Caco-2 (cell line): ENCODE results near the gene NBAS. TPM values are rescaled to one million over a fixed set of nuclear protein-coding genes. Genes with fewer than 3 reads are reported as not detected.

Experiments used
- BruUV-seq: library from RNA; stranded (reverse); fragments of 400-500 nt; replicated peaks from 2 replicates; lab custom pipeline; 2021; lab: Mats Ljungman, UMichigan
- CTCF ChIA-PET: fragments of 300-600 bp; sonication (Branson Sonifier 250); formaldehyde crosslinking; loops from one replicate; lab custom pipeline; 2022; ENCODE audit warnings: antibody characterized with exemption; lab: Charles Lee
- POLR2A ChIA-PET: fragments of 300-600 bp; sonication (Branson Sonifier 250); formaldehyde crosslinking; loops from one replicate; lab custom pipeline; 2022; ENCODE audit warnings: antibody characterized with exemption; lab: Charles Lee
- DNase-seq, 2 experiments: peaks; one replicate each; pipeline versions ENCODE4 v3.0.0 to v3.0.0-alpha.2; 2020 to 2022
- H3K27me3 ChIP-seq: replicated peaks from 2 replicates; pipeline ENCODE4 v1.6.0; 2011; ENCODE audit warnings: low read length; ENCODE audit not compliant: control insufficient read depth, insufficient read depth
- H3K36me3 ChIP-seq: 2 replicates; pipeline ENCODE4 v1.5.1; 2011; ENCODE audit warnings: low read length; ENCODE audit not compliant: control insufficient read depth, insufficient read depth
- H3K4me1 ChIP-seq: fragments of 250-450 bp; sonication (Bioruptor Pico); 2 replicates; pipeline ENCODE4 v1.5.1; 2020; ENCODE audit warnings: mild to moderate bottlenecking
- H3K4me3 ChIP-seq: 2 replicates; pipeline ENCODE4 v1.5.1; 2011; ENCODE audit warnings: low read depth, mild to moderate bottlenecking, control low read depth, low read length
- H3K9me3 ChIP-seq: fragments of 250-450 bp; sonication (Bioruptor Pico); 2 replicates; pipeline ENCODE4 v1.5.1; 2020; ENCODE audit warnings: mild to moderate bottlenecking, moderate library complexity
- H3K27ac Mint-ChIP-seq: one replicate; pipeline ENCODE4 v1.8.0; 2022; ENCODE audit warnings: mixed read lengths; ENCODE audit not compliant: unreplicated experiment
- H3K27me3 Mint-ChIP-seq: one replicate; pipeline ENCODE4 v1.8.0; 2022; ENCODE audit warnings: mixed read lengths; ENCODE audit not compliant: insufficient read depth, unreplicated experiment
- H3K36me3 Mint-ChIP-seq: one replicate; pipeline ENCODE4 v1.8.0; 2022; ENCODE audit warnings: mild to moderate bottlenecking, mixed read lengths; ENCODE audit not compliant: insufficient read depth, unreplicated experiment
- H3K4me1 Mint-ChIP-seq: one replicate; pipeline ENCODE4 v1.8.0; 2022; ENCODE audit warnings: low read depth, mixed read lengths; ENCODE audit not compliant: unreplicated experiment
- H3K4me3 Mint-ChIP-seq: one replicate; pipeline ENCODE4 v1.8.0; 2022; ENCODE audit warnings: mild to moderate bottlenecking, moderate library complexity, mixed read lengths; ENCODE audit not compliant: unreplicated experiment
- H3K9me3 Mint-ChIP-seq: one replicate; pipeline ENCODE4 v1.8.0; 2022; ENCODE audit warnings: mixed read lengths; ENCODE audit not compliant: unreplicated experiment
- intact Hi-C: fragments of 100-400 bp; cut with micrococcal nuclease; formaldehyde crosslinking; loops from one replicate; pipeline ENCODE4 v1.10.0; 2022; ENCODE audit not compliant: unreplicated experiment
- total RNA-seq: library from RNA; stranded (reverse); gene quantifications from 2 replicates; pipeline ENCODE4 v1.2.3, GENCODE V29; 2022
- TF ChIP-seq, protein P1 (sequence below), 2 experiments: fragments of 200-600 bp in 1 of 2; IDR thresholded peaks; 1 replicate in 1 of 2; 2 replicates in 1 of 2; pipeline versions ENCODE4 v1.5.1 to v1.8.0; 2011 to 2022; ENCODE audit warnings: antibody characterized with exemption in 1 of 2, control low read depth in 1 of 2, inconsistent platforms in 1 of 2, low read depth in 1 of 2, low read length in 1 of 2, mild to moderate bottlenecking in 1 of 2, moderate library complexity in 1 of 2; ENCODE audit not compliant: insufficient read depth in 1 of 2, severe bottlenecking in 1 of 2, unreplicated experiment in 1 of 2

NBAS gene
- total RNA-seq, 1 experiment from 2014 or later = 31.1 TPM

DNA sequence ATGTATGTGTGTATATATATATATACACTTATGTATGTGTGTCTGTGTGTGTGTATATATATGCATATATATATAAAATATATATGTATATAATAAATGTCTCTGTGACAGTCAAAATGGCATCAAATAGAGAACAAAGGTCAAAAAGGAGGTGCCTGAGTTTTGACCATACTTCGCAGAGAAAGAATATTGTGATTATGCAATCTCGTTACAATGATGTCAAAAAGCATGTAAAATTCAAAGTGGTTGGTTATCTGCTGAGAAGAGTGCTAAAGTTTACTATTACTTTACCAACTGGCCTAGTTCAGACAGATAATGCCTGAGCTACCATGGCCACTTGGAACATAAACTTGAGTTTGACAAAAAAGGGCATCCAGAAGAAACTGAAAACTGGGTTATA is 375.0 kb downstream of the NBAS start:
- Histone ChIP-seq H3K4me3 (no peak overlapping the region), H3K9me3 (no peaks in the 10 kb centered on the region), H3K36me3 (no peaks in the 10 kb centered on the region), H3K4me1 (no peaks in the 10 kb centered on the region; the same call in 1 of the 2 replicates), H3K27me3 (no peaks in the 10 kb centered on the region)
- intact Hi-C loops = no loop called here
- ChIA-PET CTCF (no interaction called here), POLR2A (no interaction called here)
- DNase-seq = no peak
- no peaks in the 10 kb centered on the region for H3K9me3 Mint-ChIP-seq
- no peak overlapping the region for H3K27ac Mint-ChIP-seq
- no peaks in the 10 kb centered on the region for H3K27me3 Mint-ChIP-seq
- no peak overlapping the region for H3K4me3 Mint-ChIP-seq
- H3K4me1 Mint-ChIP-seq = peaks cover 6% of the 10 kb centered on the region
- BruUV-seq = no TSS peak
- TF ChIP-seq, protein P1, sequence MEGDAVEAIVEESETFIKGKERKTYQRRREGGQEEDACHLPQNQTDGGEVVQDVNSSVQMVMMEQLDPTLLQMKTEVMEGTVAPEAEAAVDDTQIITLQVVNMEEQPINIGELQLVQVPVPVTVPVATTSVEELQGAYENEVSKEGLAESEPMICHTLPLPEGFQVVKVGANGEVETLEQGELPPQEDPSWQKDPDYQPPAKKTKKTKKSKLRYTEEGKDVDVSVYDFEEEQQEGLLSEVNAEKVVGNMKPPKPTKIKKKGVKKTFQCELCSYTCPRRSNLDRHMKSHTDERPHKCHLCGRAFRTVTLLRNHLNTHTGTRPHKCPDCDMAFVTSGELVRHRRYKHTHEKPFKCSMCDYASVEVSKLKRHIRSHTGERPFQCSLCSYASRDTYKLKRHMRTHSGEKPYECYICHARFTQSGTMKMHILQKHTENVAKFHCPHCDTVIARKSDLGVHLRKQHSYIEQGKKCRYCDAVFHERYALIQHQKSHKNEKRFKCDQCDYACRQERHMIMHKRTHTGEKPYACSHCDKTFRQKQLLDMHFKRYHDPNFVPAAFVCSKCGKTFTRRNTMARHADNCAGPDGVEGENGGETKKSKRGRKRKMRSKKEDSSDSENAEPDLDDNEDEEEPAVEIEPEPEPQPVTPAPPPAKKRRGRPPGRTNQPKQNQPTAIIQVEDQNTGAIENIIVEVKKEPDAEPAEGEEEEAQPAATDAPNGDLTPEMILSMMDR (IDR thresholded peaks at IDR 0.05; ENCODE audit: insufficient read depth in 1 of 2, low read depth in 1 of 2, low read length in 1 of 2, severe bottlenecking in 1 of 2, unreplicated experiment in 1 of 2) = no peak
- H3K36me3 Mint-ChIP-seq = no peaks in the 10 kb centered on the region

DNA sequence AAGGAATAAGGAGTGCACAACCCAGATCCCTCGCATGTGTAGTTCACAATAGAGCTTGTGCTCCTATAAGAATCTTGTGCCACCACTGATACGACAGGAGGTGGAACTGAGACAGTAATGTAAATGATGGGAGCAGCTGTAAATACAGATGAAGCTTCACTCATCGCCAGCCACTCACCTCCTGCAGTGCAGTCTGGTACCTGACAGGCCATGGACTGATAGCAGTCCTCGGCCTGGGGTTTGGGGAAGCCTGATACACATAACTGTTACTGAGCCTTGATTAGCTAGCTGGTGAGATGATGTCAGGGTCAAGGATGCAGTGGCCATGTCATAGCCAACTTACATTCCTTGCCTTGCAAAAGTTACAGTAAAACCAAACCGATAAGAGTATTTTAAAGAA is 376.6 kb downstream of the NBAS start:
- CTCF ChIA-PET = no interaction called here
- no peaks in the 10 kb centered on the region for H3K36me3 Mint-ChIP-seq
- H3K27ac Mint-ChIP-seq = no peak overlapping the region
- no peaks in the 10 kb centered on the region for H3K36me3 ChIP-seq
- no peak overlapping the region for H3K4me3 Mint-ChIP-seq
- no peaks in the 10 kb centered on the region for H3K9me3 ChIP-seq
- TF ChIP-seq, protein P1 (IDR thresholded peaks at IDR 0.05; ENCODE audit: insufficient read depth in 1 of 2, low read depth in 1 of 2, low read length in 1 of 2, severe bottlenecking in 1 of 2, unreplicated experiment in 1 of 2) = no peak
- no TSS peak for BruUV-seq
- peaks cover 8% of the 10 kb centered on the region for H3K4me1 Mint-ChIP-seq
- H3K27me3 Mint-ChIP-seq = no peaks in the 10 kb centered on the region
- no peak overlapping the region for H3K4me3 ChIP-seq
- H3K27me3 ChIP-seq = no peaks in the 10 kb centered on the region
- POLR2A ChIA-PET = no interaction called here
- no peaks in the 10 kb centered on the region; the same call in 1 of the 2 replicates for H3K4me1 ChIP-seq
- DNase-seq = no peak
- intact Hi-C loops = no loop called here
- H3K9me3 Mint-ChIP-seq = no peaks in the 10 kb centered on the region

DNA sequence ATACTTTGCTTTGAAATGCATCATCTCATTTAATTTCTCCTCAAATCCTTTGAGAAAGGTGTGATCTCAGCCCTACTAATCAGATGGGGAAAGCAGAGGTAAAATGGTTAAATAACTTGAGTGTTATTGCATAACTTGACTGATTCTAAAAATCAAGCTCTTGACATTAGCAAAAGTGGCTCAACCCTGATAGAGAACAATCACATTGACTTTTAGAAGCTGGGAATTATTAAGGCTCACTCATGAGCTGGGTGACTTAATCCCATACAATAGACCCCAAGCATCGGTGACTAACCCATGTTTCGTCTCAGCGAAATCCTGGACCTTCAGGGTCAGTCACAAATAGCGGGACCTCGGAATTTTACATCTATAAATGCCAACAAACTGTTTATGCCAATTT is 378.9 kb downstream of the NBAS start:
- ChIA-PET POLR2A (no interaction called here), CTCF (no interaction called here)
- Histone ChIP-seq H3K4me1 (no peaks in the 10 kb centered on the region; the same call in 1 of the 2 replicates), H3K9me3 (no peaks in the 10 kb centered on the region), H3K36me3 (no peaks in the 10 kb centered on the region), H3K4me3 (no peak overlapping the region), H3K27me3 (no peaks in the 10 kb centered on the region)
- no peaks in the 10 kb centered on the region for H3K9me3 Mint-ChIP-seq
- TF ChIP-seq, protein P1 (IDR thresholded peaks at IDR 0.05; ENCODE audit: insufficient read depth in 1 of 2, low read depth in 1 of 2, low read length in 1 of 2, severe bottlenecking in 1 of 2, unreplicated experiment in 1 of 2) = no peak
- no peak for DNase-seq
- no peaks in the 10 kb centered on the region for H3K27me3 Mint-ChIP-seq
- H3K27ac Mint-ChIP-seq = no peak overlapping the region
- intact Hi-C loops = no loop called here
- no peaks in the 10 kb centered on the region for H3K36me3 Mint-ChIP-seq
- no peak overlapping the region for H3K4me3 Mint-ChIP-seq
- peaks cover 8% of the 10 kb centered on the region for H3K4me1 Mint-ChIP-seq
- no TSS peak for BruUV-seq
